HepG2 (cell line): ENCODE data around the gene SOX12. TPM values are rescaled to one million over a fixed set of nuclear protein-coding genes. Genes with fewer than 3 reads are reported as not detected.

ENCODE experiments used
- AGO1 ChIP-seq: fragments of 200-400 bp; formaldehyde crosslinking; IDR thresholded peaks from 2 replicates; pipeline ENCODE4 v1.6.1; 2017; ENCODE audit warnings: mild to moderate bottlenecking, low read depth, low read length, moderate library complexity; ENCODE audit not compliant: poor library complexity, severe bottlenecking
- HIVEP1 ChIP-seq: sonication (generic); formaldehyde crosslinking; IDR thresholded peaks from 2 replicates; pipeline ENCODE4 v1.4.0; 2020; ENCODE audit warnings: mild to moderate bottlenecking, missing genetic modification reagents
- LCORL ChIP-seq, 2 experiments: fragments of 450-650 bp in 1 of 2; sonication (generic) in 1 of 2; formaldehyde crosslinking in 1 of 2; IDR thresholded peaks; 2 replicates each; pipeline versions ENCODE4 v1.5.0 to v1.6.1; 2017 to 2020; ENCODE audit warnings: antibody characterized with exemption in 1 of 2, missing genetic modification reagents in 1 of 2
- PBX3 ChIP-seq: sonication (generic); formaldehyde crosslinking; IDR thresholded peaks from 2 replicates; pipeline ENCODE4 v1.8.1; 2023; ENCODE audit warnings: missing genetic modification reagents, inconsistent platforms, borderline replicate concordance
- SP140L ChIP-seq: sonication (generic); formaldehyde crosslinking; IDR thresholded peaks from 2 replicates; pipeline ENCODE4 v1.4.0; 2020; ENCODE audit warnings: missing genetic modification reagents, borderline replicate concordance
- ZNF382 ChIP-seq: sonication (generic); formaldehyde crosslinking; IDR thresholded peaks from 2 replicates; pipeline ENCODE4 v1.5.0; 2020; ENCODE audit warnings: missing genetic modification reagents, mild to moderate bottlenecking, borderline replicate concordance
- ZNF496 ChIP-seq: sonication (generic); formaldehyde crosslinking; IDR thresholded peaks from 2 replicates; pipeline ENCODE4 v1.8.1; 2023; ENCODE audit warnings: mild to moderate bottlenecking, moderate library complexity, missing genetic modification reagents; ENCODE audit not compliant: insufficient replicate concordance
- ZNF850 ChIP-seq: sonication (generic); formaldehyde crosslinking; conservative IDR thresholded peaks from 2 replicates; pipeline ENCODE4 v1.9.0; 2021; ENCODE audit warnings: mild to moderate bottlenecking, missing genetic modification reagents
- polyA plus RNA-seq, 8 experiments: library from polyadenylated mRNA; depleted of rRNA in 3 of 8; stranded (reverse) in 7 of 8; unstranded in 1 of 8; fragments of >200 nt; fragmentation: Illumina TruSeq in 4 of 8; extraction: Trizol in 4 of 8; gene quantifications; 2 replicates each; pipeline versions ENCODE4 v1.2.1 to v1.2.3, GENCODE V29; 2011 to 2016; ENCODE audit warnings: low read depth in 4 of 8, missing spikeins in 1 of 8, mixed read lengths in 1 of 8; ENCODE audit not compliant: insufficient read depth in 1 of 8
- total RNA-seq, 5 experiments: library from RNA; depleted of rRNA; stranded (reverse); fragments of >200 nt; fragmentation: Illumina TruSeq; extraction: Trizol; gene quantifications; 2 replicates each; pipeline ENCODE4 v1.2.3, GENCODE V29; 2016; ENCODE audit warnings: low read depth in 1 of 5
- TF ChIP-seq, protein P1 (sequence below): sonication (generic); formaldehyde crosslinking; IDR thresholded peaks from 2 replicates; pipeline ENCODE4 v1.4.0; 2020; ENCODE audit warnings: mild to moderate bottlenecking, missing genetic modification reagents
- TF ChIP-seq, protein P2 (sequence below): sonication (generic); formaldehyde crosslinking; IDR thresholded peaks from 2 replicates; pipeline ENCODE4 v1.5.1; 2020; ENCODE audit warnings: mild to moderate bottlenecking, missing genetic modification reagents, borderline replicate concordance
- TF ChIP-seq, protein P3 (sequence below): sonication (generic); formaldehyde crosslinking; IDR thresholded peaks from 2 replicates; pipeline ENCODE4 v1.4.0; 2020; ENCODE audit warnings: missing genetic modification reagents, low read depth, mild to moderate bottlenecking, borderline replicate concordance
- TF ChIP-seq, protein P4 (sequence below): sonication (generic); formaldehyde crosslinking; IDR thresholded peaks from 2 replicates; pipeline ENCODE4 v1.8.0; 2023; ENCODE audit warnings: mild to moderate bottlenecking, missing genetic modification reagents
- TF ChIP-seq, protein P5 (sequence below): sonication (generic); formaldehyde crosslinking; IDR thresholded peaks from 2 replicates; pipeline ENCODE4 v1.4.0; 2020; ENCODE audit warnings: missing genetic modification reagents, mild to moderate bottlenecking, borderline replicate concordance

SOX12 gene
- total and polyA plus RNA-seq, 2 of the 13 experiments (the other 11 are each of a cell fraction or from before 2014, with no cell fraction given): 10.0 to 18.7 TPM

GRCh38 chr20:326645-327185 lies 1.4 kb downstream of the SOX12 start (continued):
- TF ChIP-seq PBX3 (CRISPR knock-in tag) (no peak), ZNF382 (CRISPR knock-in tag) (no peak), HIVEP1 (no peak), LCORL (IDR thresholded peaks at IDR 0.05) (no peak), LCORL (CRISPR knock-in tag; IDR thresholded peaks at IDR 0.05) (no peak), AGO1 (no peak), ZNF850 (CRISPR knock-in tag) (no peak), SP140L (CRISPR knock-in tag) (0 out of 2 replicates have a peak, but pooled peaks have one; percentile 13), ZNF496 (no peak)
- TF ChIP-seq, protein P1, sequence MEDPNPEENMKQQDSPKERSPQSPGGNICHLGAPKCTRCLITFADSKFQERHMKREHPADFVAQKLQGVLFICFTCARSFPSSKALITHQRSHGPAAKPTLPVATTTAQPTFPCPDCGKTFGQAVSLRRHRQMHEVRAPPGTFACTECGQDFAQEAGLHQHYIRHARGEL (CRISPR knock-in tag): peak; percentile 63; the same call in 1 of the 2 replicates
- TF ChIP-seq, protein P2, sequence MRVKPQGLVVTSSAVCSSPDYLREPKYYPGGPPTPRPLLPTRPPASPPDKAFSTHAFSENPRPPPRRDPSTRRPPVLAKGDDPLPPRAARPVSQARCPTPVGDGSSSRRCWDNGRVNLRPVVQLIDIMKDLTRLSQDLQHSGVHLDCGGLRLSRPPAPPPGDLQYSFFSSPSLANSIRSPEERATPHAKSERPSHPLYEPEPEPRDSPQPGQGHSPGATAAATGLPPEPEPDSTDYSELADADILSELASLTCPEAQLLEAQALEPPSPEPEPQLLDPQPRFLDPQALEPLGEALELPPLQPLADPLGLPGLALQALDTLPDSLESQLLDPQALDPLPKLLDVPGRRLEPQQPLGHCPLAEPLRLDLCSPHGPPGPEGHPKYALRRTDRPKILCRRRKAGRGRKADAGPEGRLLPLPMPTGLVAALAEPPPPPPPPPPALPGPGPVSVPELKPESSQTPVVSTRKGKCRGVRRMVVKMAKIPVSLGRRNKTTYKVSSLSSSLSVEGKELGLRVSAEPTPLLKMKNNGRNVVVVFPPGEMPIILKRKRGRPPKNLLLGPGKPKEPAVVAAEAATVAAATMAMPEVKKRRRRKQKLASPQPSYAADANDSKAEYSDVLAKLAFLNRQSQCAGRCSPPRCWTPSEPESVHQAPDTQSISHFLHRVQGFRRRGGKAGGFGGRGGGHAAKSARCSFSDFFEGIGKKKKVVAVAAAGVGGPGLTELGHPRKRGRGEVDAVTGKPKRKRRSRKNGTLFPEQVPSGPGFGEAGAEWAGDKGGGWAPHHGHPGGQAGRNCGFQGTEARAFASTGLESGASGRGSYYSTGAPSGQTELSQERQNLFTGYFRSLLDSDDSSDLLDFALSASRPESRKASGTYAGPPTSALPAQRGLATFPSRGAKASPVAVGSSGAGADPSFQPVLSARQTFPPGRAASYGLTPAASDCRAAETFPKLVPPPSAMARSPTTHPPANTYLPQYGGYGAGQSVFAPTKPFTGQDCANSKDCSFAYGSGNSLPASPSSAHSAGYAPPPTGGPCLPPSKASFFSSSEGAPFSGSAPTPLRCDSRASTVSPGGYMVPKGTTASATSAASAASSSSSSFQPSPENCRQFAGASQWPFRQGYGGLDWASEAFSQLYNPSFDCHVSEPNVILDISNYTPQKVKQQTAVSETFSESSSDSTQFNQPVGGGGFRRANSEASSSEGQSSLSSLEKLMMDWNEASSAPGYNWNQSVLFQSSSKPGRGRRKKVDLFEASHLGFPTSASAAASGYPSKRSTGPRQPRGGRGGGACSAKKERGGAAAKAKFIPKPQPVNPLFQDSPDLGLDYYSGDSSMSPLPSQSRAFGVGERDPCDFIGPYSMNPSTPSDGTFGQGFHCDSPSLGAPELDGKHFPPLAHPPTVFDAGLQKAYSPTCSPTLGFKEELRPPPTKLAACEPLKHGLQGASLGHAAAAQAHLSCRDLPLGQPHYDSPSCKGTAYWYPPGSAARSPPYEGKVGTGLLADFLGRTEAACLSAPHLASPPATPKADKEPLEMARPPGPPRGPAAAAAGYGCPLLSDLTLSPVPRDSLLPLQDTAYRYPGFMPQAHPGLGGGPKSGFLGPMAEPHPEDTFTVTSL: 0 out of 2 replicates have a peak, but pooled peaks have one; percentile 36
- TF ChIP-seq, protein P3, sequence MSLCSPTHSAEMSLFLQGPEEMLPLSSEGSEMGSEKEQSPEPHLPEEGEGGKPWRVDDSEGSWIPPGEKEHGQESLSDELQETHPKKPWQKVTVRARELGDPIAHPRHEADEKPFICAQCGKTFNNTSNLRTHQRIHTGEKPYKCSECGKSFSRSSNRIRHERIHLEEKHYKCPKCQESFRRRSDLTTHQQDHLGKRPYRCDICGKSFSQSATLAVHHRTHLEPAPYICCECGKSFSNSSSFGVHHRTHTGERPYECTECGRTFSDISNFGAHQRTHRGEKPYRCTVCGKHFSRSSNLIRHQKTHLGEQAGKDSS (CRISPR knock-in tag): no peak; the same call in 1 of the 2 replicates
- TF ChIP-seq, protein P4, sequence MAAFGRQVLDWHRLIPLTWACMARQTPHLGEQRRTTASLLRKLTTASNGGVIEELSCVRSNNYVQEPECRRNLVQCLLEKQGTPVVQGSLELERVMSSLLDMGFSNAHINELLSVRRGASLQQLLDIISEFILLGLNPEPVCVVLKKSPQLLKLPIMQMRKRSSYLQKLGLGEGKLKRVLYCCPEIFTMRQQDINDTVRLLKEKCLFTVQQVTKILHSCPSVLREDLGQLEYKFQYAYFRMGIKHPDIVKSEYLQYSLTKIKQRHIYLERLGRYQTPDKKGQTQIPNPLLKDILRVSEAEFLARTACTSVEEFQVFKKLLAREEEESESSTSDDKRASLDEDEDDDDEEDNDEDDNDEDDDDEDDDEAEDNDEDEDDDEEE (CRISPR knock-in tag): peak; percentile 96
- TF ChIP-seq, protein P5, sequence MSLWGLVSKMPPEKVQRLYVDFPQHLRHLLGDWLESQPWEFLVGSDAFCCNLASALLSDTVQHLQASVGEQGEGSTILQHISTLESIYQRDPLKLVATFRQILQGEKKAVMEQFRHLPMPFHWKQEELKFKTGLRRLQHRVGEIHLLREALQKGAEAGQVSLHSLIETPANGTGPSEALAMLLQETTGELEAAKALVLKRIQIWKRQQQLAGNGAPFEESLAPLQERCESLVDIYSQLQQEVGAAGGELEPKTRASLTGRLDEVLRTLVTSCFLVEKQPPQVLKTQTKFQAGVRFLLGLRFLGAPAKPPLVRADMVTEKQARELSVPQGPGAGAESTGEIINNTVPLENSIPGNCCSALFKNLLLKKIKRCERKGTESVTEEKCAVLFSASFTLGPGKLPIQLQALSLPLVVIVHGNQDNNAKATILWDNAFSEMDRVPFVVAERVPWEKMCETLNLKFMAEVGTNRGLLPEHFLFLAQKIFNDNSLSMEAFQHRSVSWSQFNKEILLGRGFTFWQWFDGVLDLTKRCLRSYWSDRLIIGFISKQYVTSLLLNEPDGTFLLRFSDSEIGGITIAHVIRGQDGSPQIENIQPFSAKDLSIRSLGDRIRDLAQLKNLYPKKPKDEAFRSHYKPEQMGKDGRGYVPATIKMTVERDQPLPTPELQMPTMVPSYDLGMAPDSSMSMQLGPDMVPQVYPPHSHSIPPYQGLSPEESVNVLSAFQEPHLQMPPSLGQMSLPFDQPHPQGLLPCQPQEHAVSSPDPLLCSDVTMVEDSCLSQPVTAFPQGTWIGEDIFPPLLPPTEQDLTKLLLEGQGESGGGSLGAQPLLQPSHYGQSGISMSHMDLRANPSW (CRISPR knock-in tag): no peak
